ENCODE data around the gene ANKRD40.

GRCh38 chr17:50658616-50659015, 49.1 kb downstream of the ANKRD40 start:
- TF ChIP-seq POLR2AphosphoS5 (IDR thresholded peaks at IDR 0.05; ENCODE audit: control insufficient read depth, insufficient read depth, low read depth, low read length) (no peak), KAT7 (CRISPR knock-in tag; IDR thresholded peaks at IDR 0.05; ENCODE audit: borderline replicate concordance) (no peak), ZBTB8A (IDR thresholded peaks at IDR 0.05; ENCODE audit: partially characterized antibody) (no peak), NFXL1 (CRISPR knock-in tag; IDR thresholded peaks at IDR 0.05) (no peak), SIN3A (IDR thresholded peaks at IDR 0.05; ENCODE audit: borderline replicate concordance in 2 of 2, control insufficient read depth in 1 of 2, low read depth in 2 of 2, low read length in 2 of 2) (no peak), ZNF263 (CRISPR knock-in tag; IDR thresholded peaks at IDR 0.05; ENCODE audit: borderline replicate concordance) (no peak), PATZ1 (CRISPR knock-in tag; IDR thresholded peaks at IDR 0.05; ENCODE audit: borderline replicate concordance) (no peak), TAF1 (IDR thresholded peaks at IDR 0.05; ENCODE audit: control insufficient read depth, extremely low read depth, insufficient read depth, low read length, severe bottlenecking) (no peak), IRF2 (CRISPR knock-in tag; IDR thresholded peaks at IDR 0.05) (no peak)
